Astrocyte of the cerebellum (primary cell): ENCODE measurements around the gene ZNF274.

Source experiments
- DNase-seq: peaks from one replicate; pipeline ENCODE4 v3.0.0-alpha.2; 2011; ENCODE audit warnings: low read depth
- H3K4me3 ChIP-seq: 2 replicates; pipeline ENCODE4 v1.5.1; 2011; ENCODE audit warnings: mild to moderate bottlenecking, low read depth, low read length, moderate library complexity
- CTCF ChIP-seq: IDR thresholded peaks from 2 replicates; pipeline ENCODE4 v1.5.1; 2012; ENCODE audit warnings: low read length, low read depth, moderate library complexity, mild to moderate bottlenecking; ENCODE audit errors: missing control alignments
- in situ Hi-C: cut with HindIII; loops from 2 replicates; pipeline ENCODE4 v1.10.0; 2017; ENCODE audit warnings: low sequenced_read_pairs

The ZNF274 gene

GRCh38 chr19:58182577-58182988 is 278 bp upstream of the ZNF274 start:
- H3K4me3 ChIP-seq = peak overlapping the region; percentile 82
- in situ Hi-C loops = no loop called here
- no peak for DNase-seq
- no peak for TF ChIP-seq CTCF

- peak overlapping the region; percentile 82 for H3K4me3 ChIP-seq
- no peak for DNase-seq
- TF ChIP-seq CTCF = no peak
- in situ Hi-C loops = no loop called here
These were observed 955 bp downstream of the ZNF274 start for GRCh38 chr19:58183817-58184215.

GRCh38 chr19:58196901-58197616 is 14.2 kb downstream of the ZNF274 start:
- DNase-seq = no peak
- in situ Hi-C loops = no loop called here
- no peak overlapping the region for H3K4me3 ChIP-seq

GRCh38 chr19:58203814-58204475 is 21.1 kb downstream of the ZNF274 start:
- in situ Hi-C loops = no loop called here
- no peak for TF ChIP-seq CTCF

More at GRCh38 chr19:58196901-58197616, 14.2 kb downstream of the ZNF274 start:
- no peak for TF ChIP-seq CTCF

GRCh38 chr19:58204566-58204965 is 21.7 kb downstream of the ZNF274 start:
- in situ Hi-C loops = no loop called here
- H3K4me3 ChIP-seq = no peak overlapping the region
- no peak for TF ChIP-seq CTCF
- no peak for DNase-seq

More at GRCh38 chr19:58203814-58204475, 21.1 kb downstream of the ZNF274 start:
- no peak overlapping the region for H3K4me3 ChIP-seq
- no peak for DNase-seq

GRCh38 chr19:58209577-58209976 is 26.7 kb downstream of the ZNF274 start:
- in situ Hi-C loops = no loop called here
- H3K4me3 ChIP-seq = no peak overlapping the region
- DNase-seq = no peak
- no peak for TF ChIP-seq CTCF
